Prostate gland (tissue), 2 donors: ENCODE results near the gene TSPAN3. TPM values are rescaled to one million over a fixed set of nuclear protein-coding genes. Genes with fewer than 3 reads are reported as not detected.

ENCODE experiments used
- DNase-seq: peaks from one replicate; pipeline ENCODE4 v3.0.0-alpha.2; 2019; ENCODE audit warnings: low spot score
- H3K27ac ChIP-seq, 2 donors: fragments of 200-600 bp; sonication (generic); 2 replicates each; pipeline ENCODE4 v1.5.1; 2017 to 2019
- H3K27me3 ChIP-seq: fragments of 200-600 bp; sonication (generic); replicated peaks from 2 replicates; pipeline ENCODE4 v1.5.1; 2019; ENCODE audit not compliant: insufficient read depth
- H3K36me3 ChIP-seq, 2 donors: fragments of 200-600 bp; sonication (generic); 1 replicate in 1 of 2; 2 replicates in 1 of 2; pipeline versions ENCODE4 v1.5.1 to v1.8.1; 2017 to 2019
- H3K4me1 ChIP-seq: fragments of 200-600 bp; sonication (generic); replicated peaks from 2 replicates; pipeline ENCODE4 v1.5.1; 2019
- H3K4me3 ChIP-seq, 2 donors: fragments of 200-600 bp; sonication (generic); 2 replicates each; pipeline ENCODE4 v1.5.1; 2017 to 2019
- H3K9me3 ChIP-seq: fragments of 200-600 bp; sonication (generic); 2 replicates; pipeline ENCODE4 v1.5.1; 2017
- POLR2A ChIP-seq: fragments of 450-650 bp; IDR thresholded peaks from one replicate; pipeline ENCODE4 v1.6.1; 2016; ENCODE audit warnings: antibody characterized with exemption, mild to moderate bottlenecking
- POLR2AphosphoS5 ChIP-seq: sonication (generic); formaldehyde crosslinking; IDR thresholded peaks from one replicate; pipeline ENCODE4 v1.6.1; 2017; ENCODE audit warnings: antibody characterized with exemption
- WGBS: methylation state at CpG from one replicate; pipeline ENCODE4 v1.1.5; 2018; 5-methylcytosine and 5-hydroxymethylcytosine counted together
- intact Hi-C: fragments of 100-400 bp; cut with DNase I; formaldehyde crosslinking; loops from one replicate; pipeline ENCODE4 v1.14.2; 2022
- total RNA-seq, 2 donors: library from RNA; depleted of rRNA; stranded (reverse); fragments of >200 nt; gene quantifications; one replicate each; pipeline ENCODE4 v1.1.0, GENCODE V29; 2016
- TF ChIP-seq, protein P1 (sequence below), 4 experiments: fragments of 200-600 bp in 2 of 4; fragments of 450-650 bp in 2 of 4; sonication (generic) in 2 of 4; IDR thresholded peaks; 1 replicate in 3 of 4; 2 replicates in 1 of 4; pipeline ENCODE4 v1.5.1; 2016 to 2019; ENCODE audit warnings: antibody characterized with exemption in 4 of 4, mild to moderate bottlenecking in 2 of 4, moderate library complexity in 2 of 4

TSPAN3 gene
- total RNA-seq, 2 donors from 2014 or later, result 234 to 238 TPM

DNA sequence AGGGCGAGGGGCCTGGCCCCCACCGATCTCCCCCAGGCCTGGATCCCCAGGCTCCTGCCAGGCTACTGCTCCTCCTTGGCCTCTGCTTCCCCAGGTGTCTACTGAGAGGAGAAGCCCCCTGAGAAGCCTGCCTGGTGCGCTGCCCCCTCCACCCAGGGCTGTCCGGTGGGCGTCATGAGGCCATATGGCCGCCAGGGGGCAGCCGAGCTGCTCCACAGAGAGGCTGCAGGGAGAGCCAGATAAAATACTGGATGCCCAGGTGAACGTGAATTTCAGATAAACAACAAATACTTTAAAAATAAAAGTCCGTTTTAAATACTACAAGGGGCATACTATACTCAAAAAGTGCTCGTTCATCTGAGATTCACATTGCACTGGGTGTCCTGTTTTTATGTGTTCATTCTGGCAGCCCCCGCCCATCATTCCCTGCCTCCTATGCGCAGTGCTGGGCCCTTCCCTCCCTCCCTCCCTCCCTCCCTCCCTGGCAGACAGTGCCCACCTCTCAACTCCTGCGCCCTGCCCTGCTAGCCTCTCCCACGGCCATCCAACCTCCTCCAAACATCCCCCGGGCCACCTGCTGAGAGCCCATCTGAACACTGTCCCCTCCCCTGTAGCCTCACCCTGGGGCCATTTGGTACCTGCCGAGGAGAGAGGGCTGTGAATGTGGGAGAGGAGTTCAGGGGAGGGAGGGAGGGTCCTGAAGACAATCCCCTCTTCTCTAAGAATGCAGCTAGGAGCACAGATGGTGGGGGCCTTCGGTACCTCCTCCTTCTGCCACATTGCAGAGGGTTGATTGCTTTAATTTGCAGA, 46.4 kb downstream of the TSPAN3 start:
- peaks cover 3% of the 10 kb centered on the region for H3K27me3 ChIP-seq
- no peaks in the 10 kb centered on the region for H3K4me1 ChIP-seq
- intact Hi-C loops, result loop anchor here (5.0 kb wide), 1 partner anchor 518 kb away; no protein-coding TSS in a partner anchor
- no peak overlapping the region for H3K4me3 ChIP-seq
- TF ChIP-seq, protein P1, sequence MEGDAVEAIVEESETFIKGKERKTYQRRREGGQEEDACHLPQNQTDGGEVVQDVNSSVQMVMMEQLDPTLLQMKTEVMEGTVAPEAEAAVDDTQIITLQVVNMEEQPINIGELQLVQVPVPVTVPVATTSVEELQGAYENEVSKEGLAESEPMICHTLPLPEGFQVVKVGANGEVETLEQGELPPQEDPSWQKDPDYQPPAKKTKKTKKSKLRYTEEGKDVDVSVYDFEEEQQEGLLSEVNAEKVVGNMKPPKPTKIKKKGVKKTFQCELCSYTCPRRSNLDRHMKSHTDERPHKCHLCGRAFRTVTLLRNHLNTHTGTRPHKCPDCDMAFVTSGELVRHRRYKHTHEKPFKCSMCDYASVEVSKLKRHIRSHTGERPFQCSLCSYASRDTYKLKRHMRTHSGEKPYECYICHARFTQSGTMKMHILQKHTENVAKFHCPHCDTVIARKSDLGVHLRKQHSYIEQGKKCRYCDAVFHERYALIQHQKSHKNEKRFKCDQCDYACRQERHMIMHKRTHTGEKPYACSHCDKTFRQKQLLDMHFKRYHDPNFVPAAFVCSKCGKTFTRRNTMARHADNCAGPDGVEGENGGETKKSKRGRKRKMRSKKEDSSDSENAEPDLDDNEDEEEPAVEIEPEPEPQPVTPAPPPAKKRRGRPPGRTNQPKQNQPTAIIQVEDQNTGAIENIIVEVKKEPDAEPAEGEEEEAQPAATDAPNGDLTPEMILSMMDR (IDR thresholded peaks at IDR 0.05), result peak; percentile 69 to 88 (median 82)
- no peak for TF ChIP-seq POLR2AphosphoS5
- H3K36me3 ChIP-seq, result no peaks in the 10 kb centered on the region
- 31% methylated on average over 17 of the region's 17 CpGs for WGBS
- no peaks in the 10 kb centered on the region for H3K9me3 ChIP-seq
- no peak overlapping the region for H3K27ac ChIP-seq
- peak; percentile 42 for DNase-seq

DNA sequence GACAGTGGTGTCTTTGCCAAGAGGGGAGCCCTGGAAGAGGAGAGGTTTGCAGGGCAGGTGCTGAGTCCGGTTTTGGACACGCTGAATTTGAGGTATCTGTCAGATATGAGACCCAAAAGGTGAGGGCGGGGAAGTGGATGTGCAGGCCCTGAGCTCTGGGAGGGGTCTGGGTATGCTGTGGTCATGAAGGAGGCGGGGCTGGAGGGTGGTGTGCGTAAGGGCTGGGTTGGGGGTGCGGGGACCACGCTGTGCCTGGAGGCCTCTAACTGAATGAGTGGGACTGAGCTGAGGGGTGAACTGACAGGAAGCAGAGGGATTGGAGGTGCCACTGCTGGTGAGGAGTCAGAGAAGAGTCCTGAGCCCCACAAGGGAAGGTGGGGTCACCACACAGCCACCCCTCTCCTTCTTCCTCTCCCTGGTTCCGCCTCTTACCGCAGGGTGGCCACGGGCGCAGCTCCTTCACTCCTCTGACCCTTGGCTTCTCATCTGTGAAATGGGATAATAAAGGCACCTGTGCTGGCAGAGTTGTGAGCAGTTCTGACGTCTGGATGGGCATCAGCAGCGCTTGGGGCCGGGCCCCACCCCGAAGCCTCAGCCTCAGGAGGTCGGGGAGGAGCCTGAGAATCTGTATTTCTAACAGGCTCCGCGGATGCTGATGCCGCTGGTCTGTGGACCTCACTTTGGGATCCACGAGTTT, 47.2 kb downstream of the TSPAN3 start:
- Histone ChIP-seq H3K4me1 (no peaks in the 10 kb centered on the region), H3K4me3 (no peak overlapping the region), H3K27me3 (peaks cover 3% of the 10 kb centered on the region), H3K36me3 (no peaks in the 10 kb centered on the region), H3K9me3 (no peaks in the 10 kb centered on the region), H3K27ac (no peak overlapping the region)
- 64% methylated on average over 20 of the region's 20 CpGs for WGBS
- no peak for TF ChIP-seq POLR2AphosphoS5
- TF ChIP-seq, protein P1 (IDR thresholded peaks at IDR 0.05), result no peak
- TF ChIP-seq POLR2A, result no peak
- intact Hi-C loops, result loop anchor here (5.0 kb wide), 1 partner anchor 519 kb away; no protein-coding TSS in a partner anchor
- DNase-seq, result no peak

DNA sequence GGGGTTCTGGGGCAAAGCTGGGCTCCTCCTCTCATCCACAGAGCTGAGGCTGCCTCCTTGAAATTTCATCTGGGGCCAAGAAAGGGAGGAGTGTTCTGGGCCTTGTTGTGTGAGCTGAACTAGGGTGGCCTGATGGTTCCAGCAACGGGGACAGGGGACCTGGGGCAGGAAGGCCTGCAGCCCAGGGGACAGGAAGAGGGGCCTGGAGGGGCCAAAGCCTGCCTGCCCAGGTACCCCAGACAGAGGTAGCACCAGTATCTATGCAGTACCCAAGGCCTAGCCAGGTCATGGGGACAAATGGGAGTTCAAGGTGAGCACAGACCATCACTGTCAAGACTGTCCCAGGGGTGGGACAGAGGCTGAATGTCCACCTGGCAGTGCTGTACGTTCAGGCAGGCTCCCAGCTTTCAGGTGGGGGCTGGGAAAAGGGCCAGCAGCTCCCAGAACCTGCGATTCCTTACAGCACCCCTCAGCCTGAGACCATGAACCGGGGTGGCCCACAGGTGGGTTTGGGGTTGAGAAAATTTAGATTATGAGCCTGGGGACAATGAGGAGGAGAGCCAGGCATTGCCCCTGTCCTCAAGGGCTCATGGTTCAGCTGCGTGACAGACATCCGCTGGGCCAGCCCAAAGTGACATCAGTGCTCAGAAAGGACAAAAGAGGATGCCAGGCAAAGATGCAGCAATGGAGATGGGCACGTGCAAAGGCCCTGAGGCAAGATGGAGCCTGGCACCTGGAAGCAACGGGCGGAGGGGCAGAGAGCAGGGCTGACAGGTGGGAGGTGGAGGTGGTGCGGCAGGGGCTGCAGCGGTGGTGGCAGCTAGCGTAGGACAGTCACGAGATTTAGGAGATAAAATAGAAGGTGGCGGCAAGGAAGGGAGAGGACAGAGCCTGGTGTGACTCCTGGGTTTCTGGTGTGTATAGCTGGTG, 48.0 kb downstream of the TSPAN3 start:
- no peaks in the 10 kb centered on the region for H3K36me3 ChIP-seq
- H3K27me3 ChIP-seq, result no peaks in the 10 kb centered on the region
- intact Hi-C loops, result loop anchor here (5.0 kb wide), 1 partner anchor 519 kb away; no protein-coding TSS in a partner anchor
- H3K4me3 ChIP-seq, result no peak overlapping the region
- TF ChIP-seq POLR2AphosphoS5, result no peak
- TF ChIP-seq, protein P1 (IDR thresholded peaks at IDR 0.05), result no peak
- TF ChIP-seq POLR2A, result no peak
- no peak for DNase-seq
- no peaks in the 10 kb centered on the region for H3K9me3 ChIP-seq
- H3K4me1 ChIP-seq, result no peaks in the 10 kb centered on the region
- WGBS, result 92% methylated on average over 14 of the region's 14 CpGs
- no peak overlapping the region for H3K27ac ChIP-seq

DNA sequence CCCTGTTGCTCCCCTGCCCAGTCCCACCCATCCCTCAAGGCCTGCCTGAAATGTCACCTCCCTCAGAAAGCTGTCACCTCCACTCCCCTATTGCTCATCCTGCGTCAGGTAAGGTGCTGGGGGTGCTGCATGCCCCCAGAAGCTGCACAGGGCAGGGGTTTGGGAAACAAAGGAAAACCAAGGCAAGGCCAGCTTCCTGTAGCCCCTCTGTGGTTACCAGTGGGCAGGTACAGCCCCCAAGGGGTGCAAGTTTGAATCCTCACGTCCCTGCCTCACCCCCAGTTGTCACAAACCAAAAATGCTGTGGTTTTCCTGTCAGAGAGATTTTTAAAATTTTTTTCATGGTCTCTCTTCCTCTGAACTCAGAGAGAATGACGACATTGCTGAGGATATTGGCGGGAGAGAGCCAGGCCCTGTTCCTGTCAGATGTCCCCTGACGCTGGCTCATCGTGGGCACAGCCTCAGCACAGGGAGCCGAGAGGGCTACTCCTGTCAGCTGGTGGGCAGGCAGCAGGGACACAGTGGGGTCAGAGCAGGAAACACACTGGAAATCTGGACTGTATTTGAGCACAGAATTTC, 49.0 kb downstream of the TSPAN3 start:
- no peaks in the 10 kb centered on the region for H3K27me3 ChIP-seq
- intact Hi-C loops, result loop anchor here (5.0 kb wide), 1 partner anchor 520 kb away; no protein-coding TSS in a partner anchor
- no peak for TF ChIP-seq POLR2A
- TF ChIP-seq, protein P1 (IDR thresholded peaks at IDR 0.05), result no peak
- H3K27ac ChIP-seq, result no peak overlapping the region
- no peaks in the 10 kb centered on the region for H3K9me3 ChIP-seq
- 80% methylated on average over 7 of the region's 7 CpGs for WGBS
- no peak overlapping the region for H3K4me3 ChIP-seq
- no peak for DNase-seq
- H3K36me3 ChIP-seq, result no peaks in the 10 kb centered on the region
- no peaks in the 10 kb centered on the region for H3K4me1 ChIP-seq
